Heart left ventricle (tissue), 16 donors: Measurements from ENCODE around the gene DPF1. TPM values are rescaled to one million over a fixed set of nuclear protein-coding genes. Genes with fewer than 3 reads are reported as not detected.
A peak's percentile ranks its signal among the peaks of the same experiment; 100 is the strongest.

Experiments
- ATAC-seq, 4 donors: fragments of 200-7000 bp; cut with Tn5 transposase; one replicate each; pipeline ENCODE4 v1.9.1; 2020 to 2022; ENCODE audit warnings: moderate library complexity in 4 of 4, mild to moderate bottlenecking in 3 of 4, moderate number of reproducible peaks in 1 of 4
- DNase-seq, 5 donors: peaks; one replicate each; pipeline ENCODE4 v3.0.0-alpha.2; 2020
- H3K27ac ChIP-seq, 12 donors: fragments of 200-600 bp; sonication (generic) in 4 of 12; one replicate each; pipeline versions ENCODE4 v1.5.0 to v1.8.0; 2016 to 2022; ENCODE audit warnings: mild to moderate bottlenecking in 2 of 12
- H3K27me3 ChIP-seq, 9 donors: fragments of 200-600 bp; sonication (generic) in 2 of 9; one replicate each; pipeline versions ENCODE4 v1.5.1 to v1.8.0; 2016 to 2022; ENCODE audit warnings: mild to moderate bottlenecking in 3 of 9
- H3K36me3 ChIP-seq, 9 donors: fragments of 200-600 bp; sonication (generic) in 2 of 9; one replicate each; pipeline versions ENCODE4 v1.5.0 to v1.8.0; 2018 to 2022; ENCODE audit warnings: mild to moderate bottlenecking in 2 of 9
- H3K4me1 ChIP-seq, 12 donors: fragments of 200-600 bp; sonication (generic) in 4 of 12; one replicate each; pipeline versions ENCODE4 v1.5.0 to v1.8.0; 2016 to 2022; ENCODE audit warnings: mild to moderate bottlenecking in 3 of 12
- H3K4me3 ChIP-seq, 12 donors: fragments of 200-600 bp; sonication (generic) in 4 of 12; one replicate each; pipeline versions ENCODE4 v1.5.0 to v1.8.0; 2017 to 2022; ENCODE audit warnings: mild to moderate bottlenecking in 9 of 12, moderate library complexity in 4 of 12
- H3K9me3 ChIP-seq, 12 donors: fragments of 200-600 bp; sonication (generic) in 4 of 12; one replicate each; pipeline versions ENCODE4 v1.5.0 to v1.8.0; 2016 to 2022; ENCODE audit warnings: mild to moderate bottlenecking in 1 of 12
- POLR2A ChIP-seq, 2 donors: fragments of 450-650 bp; IDR thresholded peaks; one replicate each; pipeline ENCODE4 v1.6.1; 2017; ENCODE audit warnings: antibody characterized with exemption in 2 of 2, mild to moderate bottlenecking in 2 of 2, moderate library complexity in 2 of 2
- WGBS, 4 donors: extraction: QIAGEN DNeasy Blood & Tissue Kit in 2 of 4; methylation state at CpG; one replicate each; pipeline versions ENCODE4 v1.1.5 to v1.1.7; 2013 to 2018; 5-methylcytosine and 5-hydroxymethylcytosine counted together
- intact Hi-C, 10 donors: fragments of 100-400 bp; cut with DNase I; formaldehyde crosslinking; loops; one replicate each; pipeline versions ENCODE4 v1.11.1 to v1.14.2; 2022
- polyA plus RNA-seq, 2 donors: library from polyadenylated mRNA; stranded (reverse); fragments of 200-250 nt; gene quantifications; one replicate each; pipeline ENCODE4 v1.2.3, GENCODE V29; 2013
- total RNA-seq, 9 donors: library from RNA; depleted of rRNA in 2 of 9; stranded (reverse); fragments of >200 nt in 2 of 9; fragmentation: NEBNext Ultra II Directional in 3 of 9; extraction: Animal tissue kit (Norgen Biotek cat#: 25700) in 3 of 9; gene quantifications; one replicate each; pipeline versions ENCODE4 v1.1.0 to v1.2.4, GENCODE V29; 2016 to 2023
- TF ChIP-seq, protein P1 (sequence below), 12 donors: fragments of 200-600 bp; sonication (generic) in 4 of 12; IDR thresholded peaks; one replicate each; pipeline versions ENCODE4 v1.5.0 to v1.8.0; 2018 to 2022; ENCODE audit warnings: antibody characterized with exemption in 12 of 12, mild to moderate bottlenecking in 5 of 12
- donor health status: ischemic (EF 13 %, LVEDD 7.1; RV severe dilation, severe dysfunction).
- donor health status: healthy with polysubstance abuse.
- donor health status: DM: no; HTN: yes; CAD: no.
- donor health status: DM: no; HTN: no; CAD: no.
- donor health status: ischemic (EF 25% LVEDD 6.9; RV normal size, moderate dysfunction).
- donor health status: ischemic (EF 25% LVEDD 5.7; RV mildly dilated, moderate dysfunction).
- donor health status: healthy.
- donor health status: DM: yes; HTN: yes; CAD: no.
- donor health status: ischemic (EF 35%, LVEDD 5.7; RV mildly dilated, moderate dysfunction).
- donor health status: nonischemic (EF 11% LVEDD 7.7; RV severe dilation, severe dysfunction).
- donor health status: DM: yes; HTN: yes; CAD: no.
- donor health status: PGD.
- donor health status: ischemic (EF 29% LVEDD 5.4; RV normal size, mild dysfunction).
- donor health status: nonischemic (EF 23%, LVEDD 6.1; RV moderate dilation, normal function).

The DPF1 gene
- total and polyA plus RNA-seq, 11 donors = 0.11 to 1.2 (median 0.37) TPM; not detected in 2

DNA sequence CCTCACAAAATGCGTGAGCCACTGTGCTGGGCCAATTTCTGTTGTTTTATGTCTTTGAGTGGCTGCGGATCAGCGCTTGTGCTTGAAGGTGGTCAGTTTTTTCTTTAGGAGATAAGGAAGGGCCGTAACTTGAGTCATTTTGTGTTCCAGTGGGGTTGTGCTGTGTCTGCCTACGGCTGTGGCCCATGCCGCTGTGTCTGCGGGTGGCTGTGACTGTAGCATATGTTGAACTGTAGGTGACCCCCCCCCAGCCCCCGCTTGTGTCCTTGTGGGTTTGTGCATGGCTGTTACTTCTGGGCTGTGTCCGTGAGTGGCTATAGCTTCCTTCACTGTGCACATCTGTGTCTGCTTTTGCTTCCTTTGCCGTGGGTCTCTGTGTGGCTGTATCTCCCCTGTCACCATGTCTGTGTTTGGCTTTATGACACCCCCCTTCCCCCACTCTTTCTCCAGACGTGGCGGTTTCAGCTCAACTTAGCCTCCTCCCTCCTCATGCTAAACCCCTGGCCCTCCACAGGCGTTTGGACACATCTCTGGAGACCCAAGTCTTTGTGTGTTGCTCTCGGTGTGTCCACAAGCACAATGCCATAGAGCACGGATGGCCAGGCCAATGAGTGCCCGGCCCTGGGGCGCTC lies 31.5 kb upstream of the DPF1 start:
- Histone ChIP-seq H3K36me3 (no peaks in the 10 kb centered on the region), H3K27ac (peak overlapping the region; percentile 55 to 100 (median 94)), H3K27me3 (peaks cover 0 to 16% (median 0%) of the 10 kb centered on the region in 9 donors), H3K4me3 (peak overlapping the region; percentile 52 to 91 (median 68)), H3K9me3 (no peaks in the 10 kb centered on the region), H3K4me1 (peaks cover 0 to 60% (median 28%) of the 10 kb centered on the region in 12 donors)
- ATAC-seq (no peak), DNase-seq (peak in 1 of 5 donors; percentile 35)
- 33 to 48% (median 43%) methylated on average over 15 to 17 of the region's 17 CpGs for WGBS, 4 donors
- TF ChIP-seq, protein P1, sequence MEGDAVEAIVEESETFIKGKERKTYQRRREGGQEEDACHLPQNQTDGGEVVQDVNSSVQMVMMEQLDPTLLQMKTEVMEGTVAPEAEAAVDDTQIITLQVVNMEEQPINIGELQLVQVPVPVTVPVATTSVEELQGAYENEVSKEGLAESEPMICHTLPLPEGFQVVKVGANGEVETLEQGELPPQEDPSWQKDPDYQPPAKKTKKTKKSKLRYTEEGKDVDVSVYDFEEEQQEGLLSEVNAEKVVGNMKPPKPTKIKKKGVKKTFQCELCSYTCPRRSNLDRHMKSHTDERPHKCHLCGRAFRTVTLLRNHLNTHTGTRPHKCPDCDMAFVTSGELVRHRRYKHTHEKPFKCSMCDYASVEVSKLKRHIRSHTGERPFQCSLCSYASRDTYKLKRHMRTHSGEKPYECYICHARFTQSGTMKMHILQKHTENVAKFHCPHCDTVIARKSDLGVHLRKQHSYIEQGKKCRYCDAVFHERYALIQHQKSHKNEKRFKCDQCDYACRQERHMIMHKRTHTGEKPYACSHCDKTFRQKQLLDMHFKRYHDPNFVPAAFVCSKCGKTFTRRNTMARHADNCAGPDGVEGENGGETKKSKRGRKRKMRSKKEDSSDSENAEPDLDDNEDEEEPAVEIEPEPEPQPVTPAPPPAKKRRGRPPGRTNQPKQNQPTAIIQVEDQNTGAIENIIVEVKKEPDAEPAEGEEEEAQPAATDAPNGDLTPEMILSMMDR (IDR thresholded peaks at IDR 0.05) = no peak
- no peak for TF ChIP-seq POLR2A (IDR thresholded peaks at IDR 0.05)
- intact Hi-C loops = loop anchor here in 3 of 10 donors (1.0 to 5.0 kb wide), 3 partner anchors 11 to 67 kb away; partner anchors contain the start of genes KCNK6 (in 1 of the 3) and YIF1B (in 1 of the 3)

DNA sequence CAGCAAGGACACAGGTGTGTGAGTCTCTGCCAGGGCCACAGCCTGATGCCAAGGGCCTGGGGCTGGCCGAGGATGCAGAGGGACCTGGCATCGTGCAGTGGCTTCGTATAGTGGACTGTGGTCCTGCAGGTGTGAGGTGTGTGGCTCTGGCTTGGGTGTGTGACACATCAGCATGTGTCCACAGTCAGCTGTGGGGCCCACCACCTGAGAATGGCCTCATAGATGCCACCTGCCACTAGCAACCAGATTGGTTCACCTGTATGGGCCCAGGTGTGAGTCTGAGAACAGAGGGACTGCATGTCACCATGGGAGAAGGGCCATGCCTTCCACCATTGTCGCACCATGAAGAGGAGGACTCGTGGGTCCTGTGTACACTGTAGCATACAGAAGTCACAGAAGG lies 29.8 kb upstream of the DPF1 start:
- 66 to 77% (median 71%) methylated on average over 5 of the region's 5 CpGs for WGBS, 4 donors
- DNase-seq = no peak
- no peak for ATAC-seq
- no peaks in the 10 kb centered on the region for H3K36me3 ChIP-seq
- TF ChIP-seq, protein P1 (IDR thresholded peaks at IDR 0.05) = no peak
- no peak for TF ChIP-seq POLR2A (IDR thresholded peaks at IDR 0.05)
- peaks cover 0 to 70% (median 29%) of the 10 kb centered on the region in 12 donors for H3K4me1 ChIP-seq
- H3K9me3 ChIP-seq = no peaks in the 10 kb centered on the region
- H3K27me3 ChIP-seq = peaks cover 0 to 16% (median 0%) of the 10 kb centered on the region in 9 donors
- intact Hi-C loops = no loop called here
- peak overlapping the region; percentile 74 to 100 (median 94) for H3K27ac ChIP-seq
- peak overlapping the region in 11 of 12 donors; percentile 6 to 91 (median 70) for H3K4me3 ChIP-seq

DNA sequence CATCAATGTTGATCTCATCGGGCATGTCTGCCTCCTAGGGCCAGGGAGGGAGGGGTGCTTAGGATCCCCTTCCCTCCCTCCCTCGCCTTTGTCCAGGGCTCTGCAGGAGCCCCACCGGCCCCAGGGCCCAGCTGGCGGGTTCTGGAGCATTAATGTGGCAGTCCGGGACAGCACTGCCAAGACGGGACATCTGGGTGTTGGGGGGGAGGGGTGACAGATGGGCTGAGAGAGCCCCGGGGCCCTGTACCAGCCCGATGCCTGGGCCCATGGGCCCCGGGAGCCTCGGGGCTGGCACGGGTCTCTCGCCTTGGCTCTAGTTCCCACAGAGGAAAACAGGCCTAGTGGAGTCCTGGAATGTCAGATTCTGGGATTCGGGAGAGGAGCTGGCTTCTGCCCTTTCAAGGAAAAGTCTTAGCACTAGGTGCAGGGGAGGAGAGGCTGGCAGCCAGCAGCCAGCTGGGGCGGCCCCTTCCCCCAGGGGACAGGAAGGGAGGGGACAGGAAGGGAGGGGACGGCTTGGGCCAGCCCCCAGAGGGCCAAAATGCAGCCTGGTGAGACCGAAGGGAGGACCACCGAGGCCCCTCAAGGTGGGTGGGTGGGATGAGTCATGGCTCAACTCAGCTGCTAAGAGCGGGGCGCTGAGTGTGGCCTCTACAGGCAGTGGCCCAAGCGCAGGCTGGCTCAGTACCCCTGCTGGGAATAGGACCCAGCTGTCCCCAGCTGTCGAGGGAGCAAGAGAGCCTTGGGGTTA lies 29.1 kb upstream of the DPF1 start:
- WGBS, 4 donors = 24 to 41% (median 34%) methylated on average over 20 to 21 of the region's 21 CpGs
- peaks cover 0 to 16% (median 0%) of the 10 kb centered on the region in 9 donors for H3K27me3 ChIP-seq
- intact Hi-C loops = no loop called here
- no peaks in the 10 kb centered on the region for H3K36me3 ChIP-seq
- peak; percentile 67 to 87 (median 74) for DNase-seq
- H3K4me3 ChIP-seq = peak overlapping the region; percentile 6 to 91 (median 68)
- TF ChIP-seq, protein P1 (IDR thresholded peaks at IDR 0.05) = no peak
- TF ChIP-seq POLR2A (IDR thresholded peaks at IDR 0.05) = peak in 1 of 2 donors; percentile 50
- peaks cover 0 to 73% (median 29%) of the 10 kb centered on the region in 12 donors for H3K4me1 ChIP-seq
- peak overlapping the region; percentile 74 to 100 (median 94) for H3K27ac ChIP-seq
- H3K9me3 ChIP-seq = no peaks in the 10 kb centered on the region
- ATAC-seq = peak; percentile 18 to 60 (median 39)

DNA sequence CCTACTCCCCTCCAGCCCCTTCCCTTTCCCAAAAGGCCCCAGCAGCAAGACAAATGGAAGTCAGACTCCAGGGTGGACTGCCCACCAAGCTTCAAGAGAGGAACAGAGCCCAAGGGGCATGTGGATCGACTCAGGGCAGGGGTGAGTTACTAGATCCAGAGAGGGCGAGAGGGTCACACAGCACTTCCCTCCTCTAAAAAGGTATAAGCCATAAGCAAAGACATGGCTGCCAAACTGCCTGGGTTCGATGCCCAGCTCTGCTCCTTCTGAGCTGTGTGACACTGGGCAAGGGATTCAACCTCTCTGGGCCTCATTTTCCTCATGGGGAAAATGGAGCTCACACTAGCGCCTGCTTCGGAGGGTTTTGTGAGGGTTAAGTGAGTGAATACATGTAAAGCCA lies 28.4 kb upstream of the DPF1 start:
- intact Hi-C loops = no loop called here
- TF ChIP-seq, protein P1 (IDR thresholded peaks at IDR 0.05) = no peak
- TF ChIP-seq POLR2A (IDR thresholded peaks at IDR 0.05) = no peak
- Histone ChIP-seq H3K4me1 (peaks cover 0 to 80% (median 31%) of the 10 kb centered on the region in 12 donors), H3K36me3 (no peaks in the 10 kb centered on the region), H3K4me3 (peak overlapping the region; percentile 6 to 91 (median 68)), H3K27me3 (peaks cover 0 to 16% (median 0%) of the 10 kb centered on the region in 9 donors), H3K9me3 (no peaks in the 10 kb centered on the region), H3K27ac (peak overlapping the region; percentile 74 to 100 (median 94))
- no peak for ATAC-seq
- 80 to 93% (median 83%) methylated on average over 4 to 5 of the region's 5 CpGs for WGBS, 4 donors
- no peak for DNase-seq
